HG03025 (cell line): ENCODE measurements around the gene PAN2.
"Not testable (repeated sequence)": the region's sequence is repeated elsewhere in the genome, so short reads cannot be mapped to it uniquely, and the experiment has no call there.

ENCODE experiments used
- ATAC-seq: cut with Tn5 transposase; IDR thresholded peaks from one replicate; pipeline ENCODE4 v1.9.1; 2021; ENCODE audit warnings: mild to moderate bottlenecking, moderate library complexity; ENCODE audit not compliant: unreplicated experiment, low FRiP score

Gene PAN2

DNA sequence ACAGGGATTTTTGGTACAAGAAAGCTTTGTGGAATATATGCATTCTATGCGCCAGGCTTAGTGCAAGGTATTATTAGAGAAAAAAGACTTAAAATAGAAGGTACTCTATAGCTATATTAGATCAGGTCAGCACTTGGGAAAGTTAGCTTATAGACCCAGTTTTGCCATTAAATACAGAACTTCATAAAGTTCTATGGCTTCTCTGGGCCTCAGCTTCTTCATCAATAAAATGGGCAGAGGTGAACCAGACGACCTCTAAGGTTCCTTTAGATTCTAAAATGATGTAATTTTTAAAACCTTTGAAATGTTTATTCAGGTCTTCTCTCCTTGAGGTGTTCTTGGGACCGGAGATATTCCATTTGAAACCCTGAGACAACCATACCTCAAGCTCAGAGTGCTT lies 25.1 kb downstream of the PAN2 start:
- no peak for ATAC-seq

GRCh38 chr12:56307221-56307965 lies 26.4 kb downstream of the PAN2 start:
- no peak for ATAC-seq

- no peak for ATAC-seq
These were observed 28.8 kb downstream of the PAN2 start for GRCh38 chr12:56304872-56305590.

DNA sequence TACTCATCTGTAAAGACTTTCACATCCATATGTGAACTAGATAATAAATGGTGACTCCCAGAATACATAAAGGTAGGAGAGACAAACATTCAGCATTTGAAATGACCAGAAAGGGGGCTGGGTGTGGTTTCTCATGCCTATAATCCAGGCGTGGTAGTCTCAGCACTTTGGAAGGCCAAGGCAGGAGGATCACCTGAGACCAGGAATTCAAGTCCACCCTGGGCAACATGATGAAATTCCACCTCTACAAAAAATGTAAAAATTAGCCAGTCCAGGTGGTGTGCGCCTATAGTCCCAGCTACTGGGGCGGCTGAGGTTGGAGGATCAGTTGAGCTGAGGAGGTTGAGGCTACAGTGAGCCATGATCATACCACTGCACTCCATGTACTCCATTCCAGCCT lies 29.5 kb downstream of the PAN2 start:
- no peak for ATAC-seq

GRCh38 chr12:56300644-56301464 lies 32.9 kb downstream of the PAN2 start:
- no peak for ATAC-seq

DNA sequence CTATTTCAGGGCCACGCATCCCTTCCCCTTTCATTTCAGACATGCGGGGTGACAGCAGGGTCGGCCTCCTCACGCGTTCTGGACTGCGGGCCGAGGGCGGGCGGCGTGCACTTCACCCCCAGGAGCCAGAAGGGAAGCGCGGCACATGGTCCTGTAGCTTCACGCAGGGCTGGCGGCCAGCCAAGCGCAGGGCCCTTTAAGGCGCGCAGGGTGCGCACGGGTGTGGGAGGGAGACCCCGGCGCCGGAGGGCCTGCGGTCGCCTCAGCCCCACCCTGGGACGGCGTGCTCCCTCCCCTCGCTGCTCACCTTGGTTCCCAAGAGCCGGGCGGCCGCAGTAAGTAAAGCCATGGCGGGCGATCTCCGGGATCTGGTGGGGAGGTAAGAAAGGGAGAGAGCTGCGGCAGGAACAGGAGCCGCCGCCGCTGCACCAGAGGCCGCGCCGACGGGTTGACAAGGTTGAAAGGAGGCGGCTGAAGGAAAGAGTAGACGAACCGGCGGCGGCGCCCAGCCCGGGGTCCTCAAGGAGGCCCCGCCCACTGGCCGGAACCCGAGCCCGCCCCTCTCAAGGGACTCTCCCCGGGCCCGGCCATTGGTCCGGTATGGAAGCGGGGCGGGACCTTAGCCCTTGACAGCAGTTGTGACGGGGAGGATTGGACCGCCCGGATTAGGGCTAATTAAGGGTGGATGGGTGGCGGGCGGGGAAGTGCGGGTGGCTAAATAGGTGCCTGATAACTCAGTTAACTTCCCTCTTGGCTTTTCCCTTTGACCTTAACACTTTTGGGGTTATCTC lies 33.8 kb downstream of the PAN2 start, which contains the start of gene CS:
CS (minus strand) TSS at position 478 of the 791 bp plus-strand sequence; CDS start at position 349, 129 bp downstream.
- peak; percentile 88 for ATAC-seq

DNA sequence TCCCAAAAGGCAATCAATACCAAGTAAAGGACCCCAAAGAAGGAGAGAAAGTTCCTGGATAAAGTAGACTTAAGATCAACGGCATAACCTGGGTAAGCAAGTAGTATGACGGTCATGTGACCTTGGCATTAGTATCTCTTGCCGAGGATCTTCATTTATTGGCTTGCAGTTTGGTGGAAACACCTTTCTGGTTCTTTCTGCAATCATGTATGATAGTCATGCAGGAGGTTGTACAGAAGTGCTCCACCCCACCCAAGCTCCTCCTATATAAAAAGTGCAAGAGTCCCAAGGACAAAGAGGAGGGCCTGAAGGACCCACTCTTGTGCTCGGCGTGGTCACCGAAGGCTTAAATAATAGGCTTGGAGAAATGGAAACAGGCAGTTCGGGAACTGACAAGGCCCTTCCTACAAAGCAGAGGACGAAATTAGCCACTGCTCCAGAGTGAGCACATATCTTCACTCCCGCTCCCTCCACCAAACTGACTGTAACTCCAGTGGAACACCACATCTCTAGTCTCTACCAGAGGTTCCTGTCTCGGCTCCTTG lies 34.4 kb downstream of the PAN2 start:
- no peak for ATAC-seq

- ATAC-seq: no peak
These were observed 35.0 kb downstream of the PAN2 start for GRCh38 chr12:56298828-56299227.

DNA sequence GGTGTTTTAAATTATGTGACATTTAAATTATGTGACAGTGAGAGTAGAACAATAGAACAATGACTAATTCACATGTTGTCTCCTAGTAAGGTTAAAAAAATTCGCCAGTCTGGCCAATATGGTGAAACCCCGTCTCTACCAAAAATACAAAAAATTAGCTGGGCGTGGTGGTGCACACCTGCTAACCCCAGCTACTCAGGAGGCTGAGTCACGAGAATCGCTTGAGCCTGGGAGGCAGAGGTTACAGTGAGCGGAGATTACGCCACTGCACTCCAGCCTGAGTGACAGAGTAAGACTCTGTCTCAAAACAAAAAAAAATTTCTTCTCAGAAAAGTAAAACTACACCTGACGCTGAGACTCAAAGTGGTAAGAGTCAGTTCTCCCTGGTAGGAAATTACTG lies 36.4 kb downstream of the PAN2 start:
- no peak for ATAC-seq

GRCh38 chr12:56296295-56296694 lies 37.5 kb downstream of the PAN2 start:
- no peak for ATAC-seq

DNA sequence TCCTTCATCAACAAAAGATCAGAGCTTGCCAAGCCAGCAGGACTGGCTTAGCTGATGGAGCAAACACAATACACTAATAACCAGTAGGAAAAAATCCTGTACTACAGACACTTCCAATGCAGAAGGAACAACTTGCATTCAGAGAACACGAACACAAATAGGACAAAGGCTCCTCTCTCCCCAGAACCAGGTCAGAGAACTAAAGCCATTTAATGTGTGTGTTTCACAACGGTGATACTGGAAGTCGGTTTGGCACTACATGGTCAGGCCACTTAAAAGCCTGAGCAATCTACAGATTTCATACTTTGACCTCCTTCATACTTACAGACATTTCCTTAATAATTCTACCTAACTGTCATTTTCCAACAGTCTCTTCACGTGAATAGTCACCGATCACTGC lies 40.0 kb downstream of the PAN2 start:
- no peak for ATAC-seq

DNA sequence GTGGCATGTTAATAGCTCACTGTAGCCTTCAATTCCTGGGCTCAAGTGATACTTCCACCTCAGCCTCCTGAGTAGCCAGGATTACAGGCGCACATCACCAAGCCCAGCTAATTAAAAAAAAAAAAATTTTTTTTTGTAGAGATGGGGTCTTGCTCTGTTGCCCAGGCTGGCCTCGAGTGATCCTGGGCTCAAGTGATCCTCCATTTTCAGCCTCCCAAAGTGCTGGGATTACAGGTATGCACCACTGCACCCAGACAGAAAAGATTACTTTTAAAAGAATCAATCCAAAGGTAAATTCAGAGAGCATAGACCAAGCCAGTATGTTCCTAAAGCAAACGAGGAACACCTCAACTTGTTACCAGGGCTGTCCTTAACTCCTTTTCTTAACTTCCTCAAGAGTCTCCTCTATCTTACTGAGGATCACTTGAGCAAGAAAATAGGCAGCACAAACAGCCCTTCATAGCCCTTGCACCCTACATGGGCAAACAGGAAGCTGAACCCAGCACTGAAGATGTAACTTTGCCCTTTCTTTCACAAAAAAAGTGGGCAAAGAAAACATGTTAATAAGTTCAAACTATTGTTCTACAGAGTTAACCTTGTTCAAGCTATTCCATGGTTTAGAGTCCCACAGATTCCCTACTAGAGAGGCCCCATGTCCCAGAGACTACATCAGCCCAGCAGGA lies 45.0 kb downstream of the PAN2 start:
- no peak for ATAC-seq

DNA sequence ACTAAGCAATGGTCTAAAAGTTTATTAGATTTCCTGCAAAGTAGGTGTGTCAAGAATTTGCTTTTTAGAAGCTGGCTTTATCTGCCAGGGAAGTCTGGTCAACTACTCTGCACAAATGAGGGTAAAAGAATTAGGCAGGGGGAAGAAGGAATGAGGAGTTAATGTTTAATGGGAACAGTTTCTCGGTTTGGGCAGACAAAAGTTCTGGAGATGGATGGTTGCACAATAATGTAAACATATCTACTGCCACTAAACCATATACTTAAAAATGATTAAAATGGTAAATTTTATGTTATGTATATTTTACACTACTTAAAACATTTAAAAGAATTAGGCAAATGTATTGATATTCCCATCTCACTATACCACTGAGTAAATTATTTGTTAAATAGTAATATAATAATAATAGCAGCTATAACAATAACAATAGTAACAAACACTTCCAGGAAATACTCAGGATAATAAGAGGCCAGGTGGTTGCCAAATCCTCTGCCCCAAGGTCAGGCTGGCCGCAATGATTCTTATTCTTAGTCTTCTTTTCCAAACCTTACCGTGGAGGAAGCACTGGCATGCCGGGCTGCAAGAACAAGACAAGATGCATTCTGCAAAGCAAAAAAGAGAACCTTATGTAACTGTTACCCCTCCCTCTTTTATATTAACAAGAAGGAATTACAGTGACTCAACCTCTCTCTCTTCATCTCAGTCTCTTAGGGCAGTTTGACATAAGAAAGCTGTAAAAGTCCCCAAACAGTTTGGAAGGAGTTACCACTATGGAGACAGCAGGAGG lies 47.6 kb downstream of the PAN2 start:
- no peak for ATAC-seq

DNA sequence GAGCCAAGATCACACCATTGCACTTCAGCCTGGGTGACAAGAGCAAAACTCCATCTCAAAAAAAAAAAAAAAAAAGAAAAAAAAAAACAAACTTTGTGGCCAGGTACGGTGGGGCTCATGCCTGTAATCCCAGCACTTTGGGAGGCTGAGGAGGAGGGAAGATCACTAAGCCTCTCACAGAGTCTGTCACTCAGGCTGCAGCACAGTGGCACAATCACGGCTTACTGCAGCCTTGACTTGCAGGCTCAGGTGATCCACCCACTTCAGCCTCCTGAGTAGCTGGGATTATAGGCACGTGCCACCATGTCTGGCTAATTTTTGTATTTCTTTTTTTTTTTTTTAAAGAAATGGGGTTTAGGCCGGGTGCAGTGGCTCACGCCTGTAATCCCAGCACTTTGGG lies 49.5 kb downstream of the PAN2 start:
- not testable (repeated sequence) for ATAC-seq

DNA sequence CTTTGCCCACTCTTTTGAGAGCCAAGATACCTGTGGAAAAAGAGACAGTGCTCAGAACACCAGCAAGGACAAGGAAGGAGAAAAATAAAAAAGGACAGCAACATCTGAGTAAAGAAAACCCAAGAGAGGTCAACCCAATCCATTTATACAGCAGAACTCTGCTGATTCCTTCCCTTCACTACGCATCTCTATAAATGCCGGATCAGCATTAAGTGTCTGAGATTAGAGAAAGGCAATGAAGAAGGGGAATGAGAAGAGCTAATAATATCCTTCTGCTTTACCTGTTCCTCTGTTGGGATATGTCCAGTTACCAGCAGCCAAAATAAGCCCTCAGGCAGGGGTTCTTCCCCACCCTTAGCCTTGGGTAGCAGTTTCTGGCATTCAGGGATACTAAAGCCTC lies 51.2 kb downstream of the PAN2 start:
- no peak for ATAC-seq

DNA sequence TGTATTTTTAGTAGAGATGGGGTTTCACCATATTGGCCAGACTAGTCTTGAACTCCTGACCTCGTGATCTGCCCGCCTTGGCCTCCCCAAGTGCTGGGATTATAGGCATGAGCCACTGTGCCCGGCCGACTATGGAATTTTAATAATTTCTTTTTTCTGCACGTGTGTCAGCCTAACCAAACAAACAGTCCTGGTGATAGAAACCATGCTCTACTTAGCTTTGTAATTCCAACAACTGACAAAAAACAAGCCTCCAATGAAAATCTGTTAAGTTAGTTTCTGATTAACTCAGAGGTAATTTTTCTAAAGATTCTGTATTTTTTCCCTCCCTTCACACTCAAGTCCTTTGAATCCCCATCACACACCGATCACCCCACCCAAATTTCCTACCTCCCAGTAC lies 51.8 kb downstream of the PAN2 start:
- ATAC-seq: no peak

DNA sequence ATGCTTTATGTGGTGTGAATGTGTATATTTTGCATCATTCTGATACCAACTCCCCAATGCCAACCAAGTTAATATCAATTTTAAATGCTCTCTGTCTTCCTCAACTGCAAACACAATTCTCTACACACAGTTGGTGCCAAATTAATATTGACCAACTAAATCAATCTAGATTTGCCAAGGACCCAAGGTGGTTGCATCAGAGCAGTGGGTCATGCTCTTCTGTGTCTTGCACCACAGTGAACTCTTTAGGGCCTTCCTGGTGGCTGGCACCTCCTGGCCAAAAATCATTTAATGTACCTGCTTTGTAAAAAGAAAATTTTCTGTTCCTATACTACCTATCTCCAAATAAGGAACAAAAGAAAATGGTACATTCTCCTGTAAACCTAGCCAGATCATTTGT lies 53.0 kb downstream of the PAN2 start:
- no peak for ATAC-seq

DNA sequence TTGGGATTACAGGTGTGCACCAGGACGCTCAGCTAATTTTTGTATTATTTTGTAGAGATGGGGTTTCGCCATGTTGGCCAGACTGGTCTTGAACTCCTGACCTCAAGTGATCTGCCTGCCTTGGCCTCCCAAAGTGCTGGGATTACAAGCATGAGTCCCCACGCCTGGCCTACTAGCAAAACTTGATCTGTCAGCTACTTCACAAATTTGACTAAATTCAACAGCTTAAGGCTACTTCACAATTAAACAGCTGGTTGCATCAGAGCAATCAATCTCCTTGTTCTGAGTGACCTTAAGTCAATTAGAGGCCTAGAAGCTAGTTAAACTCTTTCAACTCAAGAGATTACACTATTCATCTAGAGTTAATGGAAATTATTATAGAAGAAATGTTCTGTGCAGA lies 54.9 kb downstream of the PAN2 start:
- no peak for ATAC-seq

DNA sequence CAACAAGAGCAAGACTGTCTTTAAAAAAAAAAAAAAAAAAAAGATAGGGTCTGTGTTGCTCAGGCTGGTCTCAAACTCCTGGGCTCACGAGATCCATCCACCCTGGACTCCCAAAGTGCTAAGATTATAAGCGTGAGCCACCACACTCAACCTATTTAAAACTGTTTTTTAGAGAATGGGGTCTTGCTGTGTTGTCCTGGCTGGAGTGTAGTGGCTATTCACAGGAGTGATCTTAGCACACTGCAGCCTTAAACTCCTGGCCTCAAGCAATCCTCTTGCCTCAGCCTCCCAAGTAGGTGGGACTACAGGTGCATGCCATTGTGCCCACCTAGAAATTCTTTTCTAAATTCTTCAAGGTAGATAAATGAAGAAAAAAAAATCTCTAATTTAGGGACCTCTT lies 59.5 kb downstream of the PAN2 start:
- no peak for ATAC-seq
